Measurements from ENCODE around the gene CDH4. TPM values are rescaled to one million over a fixed set of nuclear protein-coding genes. Genes with fewer than 3 reads are reported as not detected.

CDH4 gene
- total RNA-seq, 1 donor from 2014 or later: 8.9 TPM

GRCh38 chr20:61806995-61807394 is 554.9 kb downstream of the CDH4 start:
- H3K36me3 Mint-ChIP-seq (ENCODE audit: low read depth): no peaks in the 10 kb centered on the region
- peaks cover 10% of the 10 kb centered on the region for H3K4me1 Mint-ChIP-seq
- H3K4me3 Mint-ChIP-seq: no peak overlapping the region
- no peaks in the 10 kb centered on the region for H3K9me3 Mint-ChIP-seq
- TF ChIP-seq, protein P1, sequence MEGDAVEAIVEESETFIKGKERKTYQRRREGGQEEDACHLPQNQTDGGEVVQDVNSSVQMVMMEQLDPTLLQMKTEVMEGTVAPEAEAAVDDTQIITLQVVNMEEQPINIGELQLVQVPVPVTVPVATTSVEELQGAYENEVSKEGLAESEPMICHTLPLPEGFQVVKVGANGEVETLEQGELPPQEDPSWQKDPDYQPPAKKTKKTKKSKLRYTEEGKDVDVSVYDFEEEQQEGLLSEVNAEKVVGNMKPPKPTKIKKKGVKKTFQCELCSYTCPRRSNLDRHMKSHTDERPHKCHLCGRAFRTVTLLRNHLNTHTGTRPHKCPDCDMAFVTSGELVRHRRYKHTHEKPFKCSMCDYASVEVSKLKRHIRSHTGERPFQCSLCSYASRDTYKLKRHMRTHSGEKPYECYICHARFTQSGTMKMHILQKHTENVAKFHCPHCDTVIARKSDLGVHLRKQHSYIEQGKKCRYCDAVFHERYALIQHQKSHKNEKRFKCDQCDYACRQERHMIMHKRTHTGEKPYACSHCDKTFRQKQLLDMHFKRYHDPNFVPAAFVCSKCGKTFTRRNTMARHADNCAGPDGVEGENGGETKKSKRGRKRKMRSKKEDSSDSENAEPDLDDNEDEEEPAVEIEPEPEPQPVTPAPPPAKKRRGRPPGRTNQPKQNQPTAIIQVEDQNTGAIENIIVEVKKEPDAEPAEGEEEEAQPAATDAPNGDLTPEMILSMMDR (conservative IDR thresholded peaks at IDR 0.05): no peak
- DNase-seq (ENCODE audit: low read depth, low spot score): no peak
- no peak overlapping the region for H3K27ac Mint-ChIP-seq (ENCODE audit: unreplicated experiment)
- peaks cover 4% of the 10 kb centered on the region for H3K27me3 Mint-ChIP-seq (ENCODE audit: low read depth)

DNA sequence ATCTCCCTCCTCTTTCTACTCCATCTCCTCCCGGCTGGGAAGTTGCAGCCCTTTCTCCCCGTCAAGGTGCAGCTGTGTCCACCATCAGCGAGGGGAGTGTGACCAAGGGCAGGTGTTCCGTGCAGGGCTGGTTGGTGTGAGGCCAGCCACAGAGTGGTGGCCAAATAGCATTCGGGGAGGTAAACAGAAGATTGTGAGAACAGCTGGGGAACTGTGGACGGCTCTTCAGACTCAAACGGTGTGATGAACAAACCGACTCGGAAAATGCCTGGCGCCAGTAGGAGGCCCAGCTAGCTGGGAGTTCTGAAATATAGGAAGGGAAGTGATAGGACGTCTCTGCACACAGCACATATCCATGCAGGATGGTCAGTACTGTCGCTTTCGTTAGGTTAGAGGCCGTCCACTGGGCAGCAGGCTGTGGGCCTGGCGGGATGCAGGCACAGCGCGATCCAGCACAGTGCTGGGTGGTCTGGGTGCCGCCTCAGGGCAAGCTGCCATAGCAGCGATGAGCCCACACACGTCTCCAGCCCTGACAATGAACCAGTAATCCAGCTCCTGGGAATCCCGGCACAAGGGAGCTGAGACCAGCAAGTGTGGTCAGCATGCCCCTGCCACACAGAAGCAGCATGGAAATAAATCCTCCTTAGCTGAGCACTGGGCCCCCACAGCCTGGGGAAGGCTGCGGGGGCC is 555.6 kb downstream of the CDH4 start:
- Mint-ChIP-seq H3K27me3 (ENCODE audit: low read depth) (peaks cover 4% of the 10 kb centered on the region), H3K4me1 (peaks cover 10% of the 10 kb centered on the region), H3K9me3 (no peaks in the 10 kb centered on the region), H3K4me3 (no peak overlapping the region), H3K36me3 (ENCODE audit: low read depth) (no peaks in the 10 kb centered on the region), H3K27ac (ENCODE audit: unreplicated experiment) (no peak overlapping the region)
- DNase-seq (ENCODE audit: low read depth, low spot score): no peak
- TF ChIP-seq, protein P1 (conservative IDR thresholded peaks at IDR 0.05): no peak

- no peaks in the 10 kb centered on the region for H3K36me3 Mint-ChIP-seq (ENCODE audit: low read depth)
- peaks cover 8% of the 10 kb centered on the region for H3K4me1 Mint-ChIP-seq
- TF ChIP-seq, protein P1 (conservative IDR thresholded peaks at IDR 0.05): no peak
Observed at GRCh38 chr20:61808447-61808846, 556.4 kb downstream of the CDH4 start.

DNA sequence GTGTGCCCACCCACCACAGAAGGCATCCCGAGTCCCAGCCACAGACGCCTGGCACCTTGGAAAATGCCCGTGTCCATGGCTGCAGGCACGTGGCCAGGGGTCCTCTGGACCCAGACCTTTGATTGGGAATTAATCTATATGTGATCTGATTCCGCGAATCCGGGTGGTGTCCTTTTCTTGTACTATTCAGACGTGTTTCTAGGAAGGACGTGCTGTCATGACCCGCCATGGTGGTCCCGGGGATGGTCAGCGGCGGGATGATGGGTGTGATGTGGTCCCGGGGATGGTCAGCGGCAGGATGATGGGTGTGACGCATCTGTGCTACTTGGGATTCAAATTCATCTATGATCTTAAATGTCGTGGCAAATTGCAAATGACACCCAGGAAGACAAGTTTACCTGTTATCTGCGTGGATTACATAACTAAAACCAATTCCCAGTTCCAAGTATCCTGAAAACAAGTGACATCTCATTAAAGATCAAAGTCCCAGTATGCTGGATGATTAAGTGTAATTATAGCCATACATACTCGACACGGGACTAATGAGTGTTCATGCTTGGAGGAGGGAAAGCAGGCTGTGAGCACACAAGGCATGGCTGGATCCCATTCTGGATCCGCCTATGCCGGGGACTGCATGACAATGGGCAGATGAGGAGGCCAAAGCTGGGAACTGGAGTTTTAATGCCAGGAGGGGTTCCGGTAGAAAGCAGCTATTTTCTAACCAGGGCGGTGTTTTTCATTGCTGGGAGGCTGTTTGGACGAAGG is 557.1 kb downstream of the CDH4 start:
- Mint-ChIP-seq H3K4me3 (no peak overlapping the region), H3K27me3 (ENCODE audit: low read depth) (no peaks in the 10 kb centered on the region), H3K9me3 (no peaks in the 10 kb centered on the region), H3K4me1 (peaks cover 6% of the 10 kb centered on the region), H3K36me3 (ENCODE audit: low read depth) (no peaks in the 10 kb centered on the region), H3K27ac (ENCODE audit: unreplicated experiment) (no peak overlapping the region)
- TF ChIP-seq, protein P1 (conservative IDR thresholded peaks at IDR 0.05): no peak
- DNase-seq (ENCODE audit: low read depth, low spot score): no peak

More at GRCh38 chr20:61808447-61808846, 556.4 kb downstream of the CDH4 start:
- H3K27me3 Mint-ChIP-seq (ENCODE audit: low read depth): peaks cover 2% of the 10 kb centered on the region
- no peaks in the 10 kb centered on the region for H3K9me3 Mint-ChIP-seq
- no peak for DNase-seq (ENCODE audit: low read depth, low spot score)
- no peak overlapping the region for H3K4me3 Mint-ChIP-seq
- H3K27ac Mint-ChIP-seq (ENCODE audit: unreplicated experiment): no peak overlapping the region

GRCh38 chr20:61810066-61810737 is 558.1 kb downstream of the CDH4 start:
- no peak overlapping the region for H3K27ac Mint-ChIP-seq (ENCODE audit: unreplicated experiment)
- H3K36me3 Mint-ChIP-seq (ENCODE audit: low read depth): no peaks in the 10 kb centered on the region
- H3K4me3 Mint-ChIP-seq: no peak overlapping the region
- no peaks in the 10 kb centered on the region for H3K27me3 Mint-ChIP-seq (ENCODE audit: low read depth)
- H3K4me1 Mint-ChIP-seq: peaks cover 6% of the 10 kb centered on the region
- no peaks in the 10 kb centered on the region for H3K9me3 Mint-ChIP-seq
- TF ChIP-seq, protein P1 (conservative IDR thresholded peaks at IDR 0.05): no peak
- DNase-seq (ENCODE audit: low read depth, low spot score): no peak

All from neural crest cell (in vitro differentiated cells).